DND-41 (cell line): ENCODE results near the gene AHSA1.
"Not testable (repeated sequence)": the region's sequence is repeated elsewhere in the genome, so short reads cannot be mapped to it uniquely, and the experiment has no call there.

Experiments used
- EZH2 ChIP-seq: IDR thresholded peaks from 3 replicates; pipeline ENCODE4 v1.6.1; 2012; ENCODE audit warnings: borderline replicate concordance, low read depth, mild to moderate bottlenecking, moderate library complexity, low read length, inconsistent platforms; ENCODE audit not compliant: severe bottlenecking
- TF ChIP-seq, protein P1 (sequence below): IDR thresholded peaks from 2 replicates; pipeline ENCODE4 v1.5.1; 2012; ENCODE audit warnings: borderline replicate concordance, low read length, moderate library complexity, mild to moderate bottlenecking; ENCODE audit not compliant: poor library complexity, severe bottlenecking; ENCODE audit errors: extremely low read depth

DNA sequence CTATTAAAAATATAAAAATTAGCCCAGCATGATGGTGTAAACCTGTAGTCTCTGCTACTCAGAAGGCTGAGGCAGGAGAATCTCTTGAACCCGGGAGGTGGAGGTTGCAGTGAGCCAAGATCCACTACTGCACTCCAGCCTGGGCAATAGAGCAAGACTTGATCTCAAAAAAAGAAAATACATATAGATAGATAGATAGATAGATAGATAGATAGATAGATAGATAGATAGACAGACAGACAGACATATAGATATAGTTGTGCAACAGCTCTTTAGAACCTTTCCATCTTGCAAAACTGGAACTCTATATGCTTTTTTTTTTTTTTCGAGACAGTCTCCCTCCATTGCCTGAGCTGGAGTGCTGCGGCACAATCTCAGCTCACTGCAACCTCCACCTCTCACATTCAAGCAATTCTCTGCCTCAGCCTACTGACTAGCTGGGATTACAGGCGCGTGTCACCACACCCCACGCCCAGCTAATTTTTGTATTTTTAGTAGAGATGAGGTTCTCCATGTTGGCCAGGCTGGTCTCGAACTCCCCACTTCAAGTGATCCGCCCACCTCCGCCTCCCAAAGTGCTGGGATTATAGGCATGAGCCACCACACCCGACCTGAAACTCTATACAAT is 42.4 kb upstream of the AHSA1 start:
- TF ChIP-seq, protein P1, sequence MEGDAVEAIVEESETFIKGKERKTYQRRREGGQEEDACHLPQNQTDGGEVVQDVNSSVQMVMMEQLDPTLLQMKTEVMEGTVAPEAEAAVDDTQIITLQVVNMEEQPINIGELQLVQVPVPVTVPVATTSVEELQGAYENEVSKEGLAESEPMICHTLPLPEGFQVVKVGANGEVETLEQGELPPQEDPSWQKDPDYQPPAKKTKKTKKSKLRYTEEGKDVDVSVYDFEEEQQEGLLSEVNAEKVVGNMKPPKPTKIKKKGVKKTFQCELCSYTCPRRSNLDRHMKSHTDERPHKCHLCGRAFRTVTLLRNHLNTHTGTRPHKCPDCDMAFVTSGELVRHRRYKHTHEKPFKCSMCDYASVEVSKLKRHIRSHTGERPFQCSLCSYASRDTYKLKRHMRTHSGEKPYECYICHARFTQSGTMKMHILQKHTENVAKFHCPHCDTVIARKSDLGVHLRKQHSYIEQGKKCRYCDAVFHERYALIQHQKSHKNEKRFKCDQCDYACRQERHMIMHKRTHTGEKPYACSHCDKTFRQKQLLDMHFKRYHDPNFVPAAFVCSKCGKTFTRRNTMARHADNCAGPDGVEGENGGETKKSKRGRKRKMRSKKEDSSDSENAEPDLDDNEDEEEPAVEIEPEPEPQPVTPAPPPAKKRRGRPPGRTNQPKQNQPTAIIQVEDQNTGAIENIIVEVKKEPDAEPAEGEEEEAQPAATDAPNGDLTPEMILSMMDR = not testable (repeated sequence)
- not testable (repeated sequence) for TF ChIP-seq EZH2
